Stimulated activated naive CD8-positive, alpha-beta T cell treated with anti-CD3 and anti-CD28 coated beads, Interleukin-15, amount 100 ng/mL, for 72 hours (primary cell): Measurements from ENCODE around the gene CFAP45.

Source experiments
- ATAC-seq: fragments of 150-1000 bp; cut with Tn5 transposase; 2 replicates; pipeline ENCODE4 v1.10.0; 2021; ENCODE audit warnings: mild to moderate bottlenecking, moderate library complexity
- DNase-seq, 2 donors: peaks; one replicate each; pipeline ENCODE4 v3.0.0; 2021 to 2022
- H3K27ac Mint-ChIP-seq, 2 donors: one replicate each; pipeline ENCODE4 v1.8.0; 2022; ENCODE audit warnings: mild to moderate bottlenecking in 2 of 2, mixed read lengths in 2 of 2, moderate library complexity in 2 of 2
- H3K27me3 Mint-ChIP-seq: one replicate; pipeline ENCODE4 v1.8.0; 2022; ENCODE audit warnings: mixed read lengths
- H3K4me1 Mint-ChIP-seq: one replicate; pipeline ENCODE4 v1.8.0; 2022; ENCODE audit warnings: mild to moderate bottlenecking, mixed read lengths
- H3K4me3 Mint-ChIP-seq, 2 donors: one replicate each; pipeline ENCODE4 v1.8.0; 2022; ENCODE audit warnings: mild to moderate bottlenecking in 2 of 2, mixed read lengths in 2 of 2, moderate library complexity in 1 of 2
- H3K9me3 Mint-ChIP-seq, 2 donors: one replicate each; pipeline ENCODE4 v1.8.0; 2022; ENCODE audit warnings: mixed read lengths in 2 of 2

CFAP45 gene

GRCh38 chr1:159881622-159882526, 18.1 kb downstream of the CFAP45 start:
- H3K27ac Mint-ChIP-seq = no peak overlapping the region
- no peaks in the 10 kb centered on the region for H3K4me1 Mint-ChIP-seq
- DNase-seq (no peak), ATAC-seq (no peak)
- H3K4me3 Mint-ChIP-seq = no peak overlapping the region
- H3K27me3 Mint-ChIP-seq = no peaks in the 10 kb centered on the region
- H3K9me3 Mint-ChIP-seq = no peaks in the 10 kb centered on the region

GRCh38 chr1:159880430-159880829, 19.5 kb downstream of the CFAP45 start:
- DNase-seq (no peak), ATAC-seq (no peak)
- H3K4me3 Mint-ChIP-seq = no peak overlapping the region
- H3K27me3 Mint-ChIP-seq = peaks cover 7% of the 10 kb centered on the region
- no peaks in the 10 kb centered on the region for H3K9me3 Mint-ChIP-seq
- H3K4me1 Mint-ChIP-seq = no peaks in the 10 kb centered on the region
- no peak overlapping the region for H3K27ac Mint-ChIP-seq

GRCh38 chr1:159879977-159880376, 20.0 kb downstream of the CFAP45 start:
- Mint-ChIP-seq H3K27ac (no peak overlapping the region), H3K4me3 (no peak overlapping the region), H3K9me3 (no peaks in the 10 kb centered on the region), H3K27me3 (peaks cover 7% of the 10 kb centered on the region), H3K4me1 (no peaks in the 10 kb centered on the region)
- no peak for ATAC-seq
- no peak for DNase-seq

GRCh38 chr1:159879136-159879535, 20.8 kb downstream of the CFAP45 start:
- peaks cover 13% of the 10 kb centered on the region for H3K27me3 Mint-ChIP-seq
- ATAC-seq (no peak), DNase-seq (no peak)
- H3K27ac Mint-ChIP-seq = no peak overlapping the region
- no peak overlapping the region for H3K4me3 Mint-ChIP-seq
- H3K9me3 Mint-ChIP-seq = no peaks in the 10 kb centered on the region
- no peaks in the 10 kb centered on the region for H3K4me1 Mint-ChIP-seq

GRCh38 chr1:159877695-159878444, 22.1 kb downstream of the CFAP45 start:
- Mint-ChIP-seq H3K9me3 (no peaks in the 10 kb centered on the region), H3K27me3 (peaks cover 16% of the 10 kb centered on the region), H3K4me1 (no peaks in the 10 kb centered on the region), H3K27ac (no peak overlapping the region), H3K4me3 (no peak overlapping the region)
- ATAC-seq (no peak), DNase-seq (no peak)

GRCh38 chr1:159873530-159874143, 26.3 kb downstream of the CFAP45 start:
- ATAC-seq = no peak
- no peak overlapping the region for H3K4me3 Mint-ChIP-seq
- peaks cover 9% of the 10 kb centered on the region for H3K4me1 Mint-ChIP-seq
- peaks cover 46% of the 10 kb centered on the region for H3K27me3 Mint-ChIP-seq
- no peaks in the 10 kb centered on the region for H3K9me3 Mint-ChIP-seq
- H3K27ac Mint-ChIP-seq = no peak overlapping the region
- no peak for DNase-seq

- H3K9me3 Mint-ChIP-seq = no peaks in the 10 kb centered on the region
- peaks cover 46% of the 10 kb centered on the region for H3K27me3 Mint-ChIP-seq
- no peak for ATAC-seq
- H3K27ac Mint-ChIP-seq = no peak overlapping the region
- H3K4me1 Mint-ChIP-seq = peaks cover 9% of the 10 kb centered on the region
- H3K4me3 Mint-ChIP-seq = no peak overlapping the region
- no peak for DNase-seq
These were observed 27.1 kb downstream of the CFAP45 start for GRCh38 chr1:159872891-159873290.

GRCh38 chr1:159870704-159871103, 29.3 kb downstream of the CFAP45 start:
- H3K9me3 Mint-ChIP-seq = no peaks in the 10 kb centered on the region
- ATAC-seq (no peak), DNase-seq (no peak)
- peaks cover 21% of the 10 kb centered on the region for H3K4me1 Mint-ChIP-seq
- H3K27ac Mint-ChIP-seq = no peak overlapping the region
- H3K4me3 Mint-ChIP-seq = no peak overlapping the region
- peaks cover 48% of the 10 kb centered on the region for H3K27me3 Mint-ChIP-seq

GRCh38 chr1:159869607-159870006, 30.4 kb downstream of the CFAP45 start:
- peaks cover 46% of the 10 kb centered on the region for H3K27me3 Mint-ChIP-seq
- no peak overlapping the region for H3K27ac Mint-ChIP-seq
- peaks cover 21% of the 10 kb centered on the region for H3K4me1 Mint-ChIP-seq
- DNase-seq (no peak), ATAC-seq (no peak)
- no peaks in the 10 kb centered on the region for H3K9me3 Mint-ChIP-seq
- H3K4me3 Mint-ChIP-seq = no peak overlapping the region

- H3K4me1 Mint-ChIP-seq = peaks cover 21% of the 10 kb centered on the region
- DNase-seq = peak in 1 of 2 donors; percentile 17
These were observed 30.8 kb downstream of the CFAP45 start for GRCh38 chr1:159869173-159869572.

GRCh38 chr1:159868766-159869165, 31.2 kb downstream of the CFAP45 start:
- no peak overlapping the region for H3K4me3 Mint-ChIP-seq
- DNase-seq (no peak), ATAC-seq (no peak)
- peaks cover 21% of the 10 kb centered on the region for H3K4me1 Mint-ChIP-seq
- no peak overlapping the region for H3K27ac Mint-ChIP-seq
- H3K27me3 Mint-ChIP-seq = peaks cover 39% of the 10 kb centered on the region
- no peaks in the 10 kb centered on the region for H3K9me3 Mint-ChIP-seq

More at GRCh38 chr1:159869173-159869572, 30.8 kb downstream of the CFAP45 start:
- Mint-ChIP-seq H3K27ac (no peak overlapping the region), H3K27me3 (peaks cover 42% of the 10 kb centered on the region), H3K4me3 (no peak overlapping the region), H3K9me3 (no peaks in the 10 kb centered on the region)
- peak; percentile 75 for ATAC-seq

GRCh38 chr1:159867664-159868026, 32.3 kb downstream of the CFAP45 start:
- peak overlapping the region in 1 of 2 donors; percentile 90 for H3K27ac Mint-ChIP-seq
- ATAC-seq (no peak), DNase-seq (no peak)
- H3K4me3 Mint-ChIP-seq = no peak overlapping the region
- H3K9me3 Mint-ChIP-seq = no peaks in the 10 kb centered on the region
- H3K27me3 Mint-ChIP-seq = peaks cover 49% of the 10 kb centered on the region
- peaks cover 27% of the 10 kb centered on the region for H3K4me1 Mint-ChIP-seq

GRCh38 chr1:159866905-159867663, 32.9 kb downstream of the CFAP45 start:
- no peak for DNase-seq
- Mint-ChIP-seq H3K4me1 (peaks cover 27% of the 10 kb centered on the region), H3K4me3 (no peak overlapping the region), H3K27me3 (peaks cover 46% of the 10 kb centered on the region), H3K27ac (peak overlapping the region in 1 of 2 donors; percentile 90), H3K9me3 (no peaks in the 10 kb centered on the region)
- no peak for ATAC-seq

GRCh38 chr1:159866066-159866465, 33.9 kb downstream of the CFAP45 start:
- no peaks in the 10 kb centered on the region for H3K9me3 Mint-ChIP-seq
- peaks cover 42% of the 10 kb centered on the region for H3K27me3 Mint-ChIP-seq
- ATAC-seq (no peak), DNase-seq (no peak)
- peaks cover 27% of the 10 kb centered on the region for H3K4me1 Mint-ChIP-seq
- no peak overlapping the region for H3K27ac Mint-ChIP-seq
- H3K4me3 Mint-ChIP-seq = no peak overlapping the region

GRCh38 chr1:159864262-159864661, 35.7 kb downstream of the CFAP45 start:
- ATAC-seq (no peak), DNase-seq (no peak)
- Mint-ChIP-seq H3K4me1 (peaks cover 23% of the 10 kb centered on the region), H3K4me3 (no peak overlapping the region), H3K27ac (peak overlapping the region in 1 of 2 donors; percentile 16), H3K27me3 (peaks cover 33% of the 10 kb centered on the region), H3K9me3 (no peaks in the 10 kb centered on the region)
